Transverse colon (tissue), 4 donors: ENCODE measurements around the gene ST8SIA5. TPM values are rescaled to one million over a fixed set of nuclear protein-coding genes. Genes with fewer than 3 reads are reported as not detected.

Experiments
- DNase-seq: peaks from one replicate; pipeline ENCODE4 v3.0.0-alpha.2; 2019
- H3K27ac ChIP-seq, 4 donors: fragments of 200-600 bp; sonication (generic); 2 replicates each; pipeline ENCODE4 v1.5.1; 2016 to 2018; ENCODE audit warnings: inconsistent platforms in 4 of 4
- H3K27me3 ChIP-seq: fragments of 200-600 bp; sonication (generic); 2 replicates; pipeline ENCODE4 v1.5.1; 2017; ENCODE audit warnings: inconsistent platforms
- H3K36me3 ChIP-seq, 4 donors: fragments of 200-600 bp; sonication (generic); 2 replicates each; pipeline ENCODE4 v1.5.1; 2017 to 2019; ENCODE audit warnings: inconsistent platforms in 4 of 4
- H3K4me1 ChIP-seq, 4 donors: fragments of 200-600 bp; sonication (generic); 2 replicates each; pipeline ENCODE4 v1.5.1; 2017 to 2020; ENCODE audit warnings: inconsistent platforms in 4 of 4
- H3K4me3 ChIP-seq, 4 donors: fragments of 200-600 bp; sonication (generic); 1 replicate in 1 of 4; 2 replicates in 3 of 4; pipeline versions ENCODE4 v1.5.1 to v1.6.1; 2017 to 2019; ENCODE audit warnings: inconsistent platforms in 4 of 4
- H3K9me3 ChIP-seq, 2 donors: fragments of 200-600 bp; sonication (generic); 2 replicates each; pipeline ENCODE4 v1.5.1; 2017 to 2019; ENCODE audit warnings: inconsistent platforms in 2 of 2
- CTCF ChIP-seq, 5 experiments: fragments of 200-600 bp in 3 of 5; fragments of 450-650 bp in 2 of 5; sonication (generic) in 3 of 5; IDR thresholded peaks; 1 replicate in 2 of 5; 2 replicates in 3 of 5; pipeline ENCODE4 v1.5.1; 2016 to 2017; ENCODE audit warnings: antibody characterized with exemption in 5 of 5, inconsistent platforms in 3 of 5, mild to moderate bottlenecking in 2 of 5, moderate library complexity in 1 of 5
- EP300 ChIP-seq: sonication (generic); formaldehyde crosslinking; IDR thresholded peaks from one replicate; pipeline ENCODE4 v1.6.1; 2017; ENCODE audit warnings: antibody characterized with exemption, low read depth
- POLR2A ChIP-seq: fragments of 450-650 bp; IDR thresholded peaks from one replicate; pipeline ENCODE4 v1.6.1; 2016; ENCODE audit warnings: antibody characterized with exemption, mild to moderate bottlenecking, moderate library complexity
- POLR2AphosphoS5 ChIP-seq, 3 donors: sonication (generic); formaldehyde crosslinking; IDR thresholded peaks; one replicate each; pipeline ENCODE4 v1.6.1; 2016; ENCODE audit warnings: antibody characterized with exemption in 3 of 3
- WGBS, 2 donors: methylation state at CpG; one replicate each; pipeline ENCODE4 v1.1.5; 2018; ENCODE audit warnings: low coverage in 1 of 2; 5-methylcytosine and 5-hydroxymethylcytosine counted together
- in situ Hi-C, 4 donors: fragments of 200-750 bp; cut with MboI; loops; one replicate each; pipeline versions ENCODE4 v1.15.0 to v1.15.1; 2017; ENCODE audit warnings: low sequenced_read_pairs in 3 of 4, low pct_ligation_motif_present in 1 of 4, low pct_unique_long_range_greater_than_20kb in 1 of 4
- intact Hi-C: fragments of 100-400 bp; cut with DNase I; formaldehyde crosslinking; loops from one replicate; pipeline ENCODE4 v1.15.1; 2023; ENCODE audit warnings: low total_unique reads
- total RNA-seq, 4 donors: library from RNA; depleted of rRNA; stranded (reverse); fragments of >200 nt; gene quantifications; one replicate each; pipeline ENCODE4 v1.1.0, GENCODE V29; 2016

ST8SIA5 gene
- total RNA-seq, 4 donors from 2014 or later = 0.41 TPM; not detected in 3

DNA sequence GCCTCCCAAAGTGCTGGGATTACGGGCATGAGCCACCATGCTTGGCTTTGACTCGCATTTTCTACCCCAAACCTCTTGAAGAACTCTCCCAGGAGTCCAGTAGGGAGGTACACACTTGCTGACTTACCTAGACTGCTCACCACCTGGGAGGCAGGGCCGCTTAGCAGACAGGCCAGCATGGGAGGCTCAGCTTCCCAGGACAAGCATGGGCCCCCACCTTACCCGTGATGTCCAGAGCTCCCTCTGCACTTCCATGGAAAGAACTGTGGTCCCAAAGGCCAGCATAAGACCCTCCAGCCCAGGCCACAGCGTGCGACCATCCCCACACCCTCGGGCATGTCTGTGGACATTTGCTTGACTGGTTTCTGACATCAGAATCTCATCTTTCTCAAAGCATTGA is 36.8 kb downstream of the ST8SIA5 start:
- intact Hi-C loops (no loop called here), in situ Hi-C loops (no loop called here)
- no peak for DNase-seq
- Histone ChIP-seq H3K36me3 (no peaks in the 10 kb centered on the region), H3K4me1 (no peaks in the 10 kb centered on the region), H3K4me3 (no peak overlapping the region), H3K9me3 (no peaks in the 10 kb centered on the region), H3K27me3 (no peaks in the 10 kb centered on the region), H3K27ac (no peak overlapping the region)
- TF ChIP-seq POLR2AphosphoS5 (IDR thresholded peaks at IDR 0.05) (no peak), EP300 (no peak), POLR2A (no peak), CTCF (IDR thresholded peaks at IDR 0.05) (no peak)
- WGBS, 2 donors = 69% methylated on average over 7 of the region's 7 CpGs; no CpG with 5 or more reads in 1 of the 2 donors

- WGBS, 2 donors = 64 to 71% methylated on average over 4 to 5 of the region's 5 CpGs
- no peak overlapping the region for H3K4me3 ChIP-seq
- TF ChIP-seq POLR2AphosphoS5 (IDR thresholded peaks at IDR 0.05) = no peak
- TF ChIP-seq EP300 = no peak
- no peak for TF ChIP-seq CTCF (IDR thresholded peaks at IDR 0.05)
- no peak for TF ChIP-seq POLR2A
- in situ Hi-C loops = no loop called here
- DNase-seq = no peak
- H3K27me3 ChIP-seq = no peaks in the 10 kb centered on the region
- H3K27ac ChIP-seq = no peak overlapping the region
- no peaks in the 10 kb centered on the region for H3K9me3 ChIP-seq
- H3K4me1 ChIP-seq = no peaks in the 10 kb centered on the region
- no peaks in the 10 kb centered on the region for H3K36me3 ChIP-seq
- intact Hi-C loops = no loop called here
These were observed 37.5 kb downstream of the ST8SIA5 start for GRCh38 chr18:46719388-46719787.

GRCh38 chr18:46718501-46719341 is 38.1 kb downstream of the ST8SIA5 start:
- intact Hi-C loops = no loop called here
- H3K36me3 ChIP-seq = no peaks in the 10 kb centered on the region
- TF ChIP-seq POLR2AphosphoS5 (IDR thresholded peaks at IDR 0.05) (no peak), CTCF (IDR thresholded peaks at IDR 0.05) (no peak), POLR2A (no peak), EP300 (no peak)
- no peak for DNase-seq
- no peak overlapping the region for H3K27ac ChIP-seq
- no peak overlapping the region for H3K4me3 ChIP-seq
- WGBS, 2 donors = 37 to 44% methylated on average over 5 to 10 of the region's 10 CpGs
- in situ Hi-C loops = no loop called here
- no peaks in the 10 kb centered on the region for H3K4me1 ChIP-seq
- no peaks in the 10 kb centered on the region for H3K9me3 ChIP-seq
- no peaks in the 10 kb centered on the region for H3K27me3 ChIP-seq

DNA sequence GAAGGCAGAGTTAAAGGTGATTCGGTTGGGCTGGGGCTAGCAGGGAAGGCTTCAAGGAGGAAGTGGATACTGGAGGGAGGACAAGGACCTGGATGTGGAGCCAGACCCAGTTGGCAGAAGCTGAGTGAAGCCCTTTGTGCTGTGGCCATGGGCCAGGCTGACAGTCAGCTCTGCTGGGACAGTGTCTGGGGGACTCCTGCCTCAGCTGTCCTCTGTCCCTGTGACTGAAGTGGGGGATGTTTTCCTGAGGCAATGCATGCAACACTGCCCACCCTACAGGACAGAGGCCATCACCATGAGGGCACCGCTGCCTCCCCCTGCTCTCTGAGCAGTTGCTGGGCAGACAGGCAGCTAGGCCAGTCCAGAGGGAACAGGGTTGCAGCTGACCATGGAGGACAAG is 40.0 kb downstream of the ST8SIA5 start:
- no peak for DNase-seq
- Histone ChIP-seq H3K27me3 (no peaks in the 10 kb centered on the region), H3K4me3 (no peak overlapping the region), H3K4me1 (no peaks in the 10 kb centered on the region), H3K27ac (no peak overlapping the region), H3K36me3 (no peaks in the 10 kb centered on the region), H3K9me3 (no peaks in the 10 kb centered on the region)
- 40 to 69% methylated on average over 1 to 2 of the region's 2 CpGs for WGBS, 2 donors
- in situ Hi-C loops = no loop called here
- intact Hi-C loops = no loop called here
- TF ChIP-seq POLR2A = no peak
- no peak for TF ChIP-seq POLR2AphosphoS5 (IDR thresholded peaks at IDR 0.05)
- no peak for TF ChIP-seq CTCF (IDR thresholded peaks at IDR 0.05)
- no peak for TF ChIP-seq EP300
